ENCODE data around the gene MT1G.
"Not testable (repeated sequence)": the region's sequence is repeated elsewhere in the genome, so short reads cannot be mapped to it uniquely, and the experiment has no call there.

Gene MT1G

DNA sequence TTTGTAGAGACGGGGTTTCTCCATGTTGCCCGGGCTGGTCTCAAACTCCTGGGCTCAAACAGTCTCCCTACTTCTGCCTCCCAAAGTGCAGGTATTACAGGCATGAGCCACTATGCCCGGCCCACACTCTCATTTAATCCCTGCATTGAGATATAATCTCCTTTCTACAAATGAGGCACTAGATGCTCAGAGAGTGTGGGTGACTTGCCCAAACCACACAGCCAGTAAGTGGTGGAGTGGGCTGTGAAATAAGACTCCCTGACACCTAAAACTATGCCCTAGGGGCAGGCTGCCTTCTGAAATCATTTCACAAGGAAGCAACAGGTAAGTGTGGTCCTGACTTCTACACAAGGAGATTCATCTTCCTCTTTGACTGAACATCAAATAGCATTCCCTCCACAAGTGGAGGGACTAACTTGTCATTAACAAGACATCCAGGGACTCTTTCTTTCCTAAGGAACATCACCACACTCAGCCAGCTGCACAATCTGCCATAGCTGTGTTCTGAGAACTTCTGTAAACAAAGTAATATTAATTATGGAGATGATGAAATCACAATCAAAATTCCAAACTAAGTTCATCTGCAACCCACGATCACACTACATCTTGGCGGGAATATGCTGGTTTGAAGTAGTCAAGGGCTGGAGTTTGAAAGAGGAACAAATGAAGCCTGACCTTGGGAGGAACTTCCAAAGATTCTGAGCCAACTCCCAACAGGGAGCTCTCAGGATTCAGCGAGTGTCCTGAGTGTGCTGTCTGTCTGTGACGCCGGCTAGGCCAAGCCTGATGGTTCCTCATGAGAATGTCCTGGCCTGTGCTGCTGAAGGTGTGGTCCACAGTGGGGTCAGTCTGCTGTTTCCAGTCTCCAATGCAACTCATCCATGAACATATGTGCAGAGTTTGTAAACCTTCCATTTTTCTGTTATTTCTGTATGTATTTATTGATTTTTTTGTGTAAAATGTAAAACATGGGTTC, 2.3 kb downstream of the MT1G start:
- DNase-seq (ENCODE audit: low spot score) = not testable (repeated sequence)

- DNase-seq (ENCODE audit: low spot score) = no peak
Measured at GRCh38 chr16:56664506-56664905, 3.4 kb downstream of the MT1G start.

DNA sequence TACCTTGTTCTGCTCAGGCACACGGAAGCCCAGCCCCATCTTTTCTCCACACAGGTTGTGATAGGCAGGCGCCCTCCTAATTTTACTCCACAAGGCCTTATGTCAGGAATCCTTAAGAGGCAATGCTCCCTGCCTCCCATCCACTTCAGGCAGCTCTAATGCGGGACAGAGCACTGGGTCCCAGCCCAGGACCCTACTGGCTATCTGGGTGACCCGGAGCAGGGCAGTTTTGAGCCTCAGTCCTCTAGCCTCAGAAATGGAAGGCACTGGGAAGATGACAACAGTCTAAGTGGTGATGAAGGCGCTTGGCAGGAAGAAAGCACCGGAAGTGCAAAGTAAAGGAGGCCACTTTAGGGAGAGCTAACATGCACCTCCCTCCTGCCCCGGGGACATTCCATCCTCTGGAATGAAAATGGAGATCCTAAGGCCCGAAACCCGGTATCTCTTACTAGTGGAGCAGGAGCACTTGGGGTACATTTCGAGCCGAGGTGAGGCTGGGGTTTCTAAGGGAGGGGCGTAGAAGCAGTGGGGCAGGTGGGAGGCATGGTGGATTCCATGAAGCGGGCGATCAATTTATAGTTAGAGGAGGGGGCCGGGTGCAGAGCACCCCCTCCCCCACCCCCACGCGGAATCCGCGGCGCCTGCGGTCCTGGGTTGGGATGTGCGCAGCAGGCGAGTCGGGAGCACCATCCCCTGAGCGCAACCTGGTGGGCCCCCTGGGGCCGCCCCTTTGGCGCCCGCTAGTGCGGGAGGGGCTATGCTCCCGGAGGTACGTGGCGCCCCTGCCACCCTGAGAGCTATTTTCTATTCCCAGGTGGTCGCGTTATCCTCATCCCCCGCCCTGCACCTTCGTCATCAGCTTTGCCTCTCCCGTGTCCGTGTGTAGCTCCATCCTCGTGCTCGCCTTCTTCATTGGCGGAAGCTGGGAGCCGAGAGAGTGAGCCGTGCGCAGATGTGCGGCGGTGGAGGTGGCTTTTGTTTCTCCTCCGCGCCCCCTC, 5.2 kb downstream of the MT1G start:
- no peak for DNase-seq (ENCODE audit: low spot score)

GRCh38 chr16:56658327-56658875, 9.5 kb downstream of the MT1G start:
- DNase-seq (ENCODE audit: low spot score) = no peak

- no peak for DNase-seq (ENCODE audit: low spot score)
Measured at GRCh38 chr16:56657555-56658326, 10.1 kb downstream of the MT1G start, which contains the start of gene MT1F. Gene MT1F, plus strand, starts transcription at chr16:56657959. Its CDS starts 100 bp downstream, at chr16:56658059.

DNA sequence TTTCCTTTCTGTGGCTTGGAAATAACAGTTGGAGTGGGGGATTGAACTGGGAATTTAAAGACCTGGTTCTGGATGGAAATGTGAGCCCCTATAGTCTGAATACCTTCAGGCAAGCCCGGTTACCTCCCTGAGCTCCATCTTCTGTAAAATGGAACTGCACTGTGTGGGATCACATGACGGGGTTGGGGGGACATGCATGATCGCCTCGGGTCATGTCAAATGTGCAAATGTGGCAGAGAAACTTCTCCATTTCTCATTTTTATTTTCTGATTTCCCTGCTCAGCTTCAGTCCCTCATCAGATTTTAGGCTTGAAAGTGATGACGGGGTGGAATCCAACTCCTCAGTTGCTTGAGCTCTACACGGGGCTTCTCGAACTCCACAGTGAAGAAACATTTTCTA, 14.6 kb downstream of the MT1G start:
- no peak for DNase-seq (ENCODE audit: low spot score)

- DNase-seq (ENCODE audit: low spot score) = no peak
Measured at GRCh38 chr16:56652600-56652999, 15.3 kb downstream of the MT1G start.

DNA sequence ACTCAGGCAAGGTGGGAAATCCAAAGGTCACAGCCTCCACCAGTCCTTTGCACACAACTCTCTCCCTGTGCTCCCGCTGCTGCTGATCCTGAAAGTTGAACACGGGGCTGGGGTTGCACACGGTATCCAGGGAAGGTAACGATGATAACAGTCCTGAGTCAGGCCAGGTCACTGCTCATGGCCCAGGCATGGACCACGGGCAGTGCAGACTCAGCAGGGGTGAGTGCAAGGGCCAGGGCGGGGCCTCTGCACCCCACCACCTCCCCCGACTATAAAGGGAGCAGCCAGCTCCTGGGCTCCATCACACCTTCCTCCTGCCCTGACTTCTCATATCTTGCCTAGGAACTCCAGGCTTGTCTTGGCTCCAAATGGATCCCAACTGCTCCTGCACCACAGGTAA, 16.3 kb downstream of the MT1G start, which contains the start of gene MT1B:
Gene MT1B (plus strand): TSS at position 301 of the 400 bp plus-strand sequence. CDS start 68 bp downstream, at position 369.
- DNase-seq (ENCODE audit: low spot score) = no peak

GRCh38 chr16:56649820-56650219, 18.0 kb downstream of the MT1G start:
- no peak for DNase-seq (ENCODE audit: low spot score)

DNA sequence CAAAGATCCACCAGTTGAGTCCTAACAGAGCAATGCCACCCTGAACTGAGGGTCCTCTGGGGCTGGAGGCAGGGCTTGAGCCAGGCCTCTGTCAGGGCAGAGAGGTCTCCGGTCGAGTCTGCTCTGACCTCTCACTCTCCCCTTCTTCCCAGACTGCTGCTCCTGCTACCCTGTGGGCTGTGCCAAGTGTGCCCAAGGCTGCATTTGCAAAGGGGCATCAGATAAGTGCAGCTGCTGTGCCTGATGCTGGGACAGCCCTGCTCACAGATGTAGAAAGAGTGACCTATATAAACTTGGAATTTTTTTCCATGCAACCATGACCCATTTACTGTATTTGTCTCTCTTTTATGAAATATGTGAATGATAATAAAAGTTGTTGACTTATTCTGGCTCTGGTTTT, 18.6 kb downstream of the MT1G start:
- DNase-seq (ENCODE audit: low spot score) = no peak

DNA sequence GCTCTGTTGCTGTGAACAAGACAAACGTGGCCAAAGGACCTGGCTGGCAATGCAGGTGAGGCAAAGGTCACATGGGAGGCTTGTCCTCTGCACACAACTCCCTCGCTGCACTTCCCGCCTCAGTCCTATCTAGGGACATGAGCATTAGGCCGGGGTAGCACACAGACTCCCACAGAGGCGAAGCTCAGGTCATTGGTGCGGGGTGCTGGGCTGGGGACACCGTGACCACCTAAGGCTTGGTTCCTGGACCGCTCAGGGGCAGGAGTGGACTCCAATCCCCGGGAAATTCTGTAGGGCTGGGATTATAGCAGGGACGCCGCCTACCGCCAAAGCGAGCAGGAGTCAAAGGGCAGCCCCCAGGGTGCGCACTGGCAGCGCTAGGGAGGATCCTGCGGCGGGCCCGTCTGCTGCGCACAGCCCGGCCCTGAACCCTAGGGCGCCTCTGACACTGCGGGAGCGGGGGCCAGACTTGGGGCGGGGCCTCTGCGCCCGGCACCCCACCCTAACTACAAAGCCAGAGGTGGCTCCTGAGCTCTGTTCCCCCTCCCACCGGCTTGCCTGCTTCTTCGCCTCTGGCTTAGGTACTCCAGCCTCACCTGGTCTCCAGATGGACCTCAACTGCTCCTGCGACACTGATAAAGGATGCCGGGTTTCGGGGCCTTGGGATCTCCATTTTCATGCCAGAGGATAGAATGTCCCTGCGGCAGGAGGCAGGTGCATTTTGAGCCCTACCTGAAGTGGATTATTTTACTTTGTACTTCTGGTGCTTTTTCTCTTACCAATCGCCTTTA, 20.0 kb downstream of the MT1G start:
- no peak for DNase-seq (ENCODE audit: low spot score)

GRCh38 chr16:56645838-56646237, 22.0 kb downstream of the MT1G start:
- DNase-seq (ENCODE audit: low spot score) = no peak

- DNase-seq (ENCODE audit: low spot score) = no peak
Measured at GRCh38 chr16:56645311-56645710, 22.6 kb downstream of the MT1G start.

DNA sequence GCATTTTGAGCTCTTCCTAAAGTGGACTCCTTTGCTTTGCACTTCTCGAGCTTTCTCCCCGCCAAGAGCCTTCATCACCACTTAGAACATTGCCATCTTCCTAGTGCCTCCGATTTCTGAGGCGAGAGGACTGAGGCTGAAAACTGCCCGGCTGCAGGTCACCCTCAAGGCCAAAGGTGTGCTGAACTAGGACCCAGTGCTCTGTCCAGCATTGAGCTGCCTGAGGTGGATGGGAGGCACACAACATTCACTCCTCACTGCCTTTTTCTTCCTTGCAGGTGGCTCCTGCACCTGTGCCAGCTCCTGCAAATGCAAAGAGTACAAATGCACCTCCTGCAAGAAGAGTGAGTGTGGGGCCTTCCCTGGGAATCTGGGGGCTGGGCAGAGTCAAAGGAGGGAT, 24.0 kb downstream of the MT1G start:
- DNase-seq (ENCODE audit: low spot score) = no peak

DNA sequence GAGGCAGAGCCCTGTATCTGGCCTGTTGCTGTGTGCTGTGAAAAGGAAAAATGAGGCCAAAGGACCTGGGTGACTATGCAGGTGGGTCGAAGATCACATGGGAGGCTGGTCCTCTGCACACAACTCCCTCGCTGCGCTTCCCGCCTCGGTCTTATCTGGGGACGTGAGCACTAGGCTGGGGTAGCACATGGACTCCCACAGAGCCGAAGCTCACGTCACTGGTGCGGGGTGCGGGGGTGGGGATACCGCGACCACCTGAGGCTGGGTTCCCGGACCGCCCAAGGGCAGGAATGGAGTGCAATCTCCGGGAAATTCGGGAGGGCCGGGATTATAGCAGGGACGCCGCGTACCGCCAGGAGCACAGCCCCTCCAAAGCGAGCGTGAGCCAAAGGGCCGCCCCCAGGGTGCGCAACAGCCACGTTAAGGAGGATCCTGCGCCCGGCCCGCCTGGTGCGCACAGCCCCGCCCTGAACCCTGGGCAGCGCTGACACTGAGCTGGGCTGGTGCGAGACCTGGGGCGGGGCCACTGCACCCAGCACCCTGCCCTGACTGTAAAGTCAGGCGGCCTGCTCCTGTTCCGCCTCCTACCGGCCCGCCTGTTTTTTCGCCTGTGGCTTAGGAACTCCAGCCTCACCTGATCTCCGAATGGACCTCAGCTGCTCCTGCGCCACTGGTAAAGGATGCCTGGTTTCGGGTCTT, 24.6 kb downstream of the MT1G start:
- peak; percentile 30 for DNase-seq (ENCODE audit: low spot score)

- no peak for DNase-seq (ENCODE audit: low spot score)
Measured at GRCh38 chr16:56641166-56641565, 26.7 kb downstream of the MT1G start.

DNA sequence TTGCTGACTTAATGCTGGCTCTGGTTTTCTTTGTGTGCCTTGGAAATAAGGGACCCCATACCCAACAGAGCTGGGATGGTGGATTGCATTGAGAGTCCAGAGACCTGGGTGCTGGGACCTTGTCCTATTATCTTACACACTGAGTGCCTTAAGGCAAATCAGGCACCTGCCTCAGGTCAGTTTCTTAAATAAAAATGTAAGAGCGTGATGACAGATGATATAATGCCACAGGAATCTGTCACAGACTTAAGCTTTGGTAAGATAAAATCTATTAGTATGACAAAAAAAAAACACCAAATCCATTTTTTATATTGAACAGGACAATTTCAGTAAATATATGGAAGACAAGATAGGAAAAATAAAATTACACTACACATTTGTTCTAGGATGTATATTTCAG, 27.8 kb downstream of the MT1G start:
- no peak for DNase-seq (ENCODE audit: low spot score)

DNA sequence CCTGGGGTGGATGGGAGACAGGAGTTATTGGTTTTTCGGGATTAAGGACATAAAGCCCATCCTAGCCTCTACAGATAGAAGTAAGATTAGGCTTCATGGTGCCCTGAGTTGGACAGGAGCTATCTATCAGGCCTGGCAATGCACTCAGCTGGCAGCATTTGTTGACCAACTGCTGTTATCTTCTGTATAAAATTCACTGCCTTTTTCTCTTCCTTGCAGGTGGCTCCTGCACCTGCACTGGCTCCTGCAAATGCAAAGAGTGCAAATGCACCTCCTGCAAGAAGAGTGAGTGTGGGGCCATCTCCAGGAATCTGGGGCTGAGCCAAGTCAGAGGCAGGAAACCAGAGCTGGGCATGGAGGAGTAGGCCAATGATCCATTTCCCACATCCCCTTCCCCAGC, 28.8 kb downstream of the MT1G start:
- DNase-seq (ENCODE audit: low spot score) = no peak
